ENCODE data around the gene NKIRAS2.

Gene NKIRAS2

DNA sequence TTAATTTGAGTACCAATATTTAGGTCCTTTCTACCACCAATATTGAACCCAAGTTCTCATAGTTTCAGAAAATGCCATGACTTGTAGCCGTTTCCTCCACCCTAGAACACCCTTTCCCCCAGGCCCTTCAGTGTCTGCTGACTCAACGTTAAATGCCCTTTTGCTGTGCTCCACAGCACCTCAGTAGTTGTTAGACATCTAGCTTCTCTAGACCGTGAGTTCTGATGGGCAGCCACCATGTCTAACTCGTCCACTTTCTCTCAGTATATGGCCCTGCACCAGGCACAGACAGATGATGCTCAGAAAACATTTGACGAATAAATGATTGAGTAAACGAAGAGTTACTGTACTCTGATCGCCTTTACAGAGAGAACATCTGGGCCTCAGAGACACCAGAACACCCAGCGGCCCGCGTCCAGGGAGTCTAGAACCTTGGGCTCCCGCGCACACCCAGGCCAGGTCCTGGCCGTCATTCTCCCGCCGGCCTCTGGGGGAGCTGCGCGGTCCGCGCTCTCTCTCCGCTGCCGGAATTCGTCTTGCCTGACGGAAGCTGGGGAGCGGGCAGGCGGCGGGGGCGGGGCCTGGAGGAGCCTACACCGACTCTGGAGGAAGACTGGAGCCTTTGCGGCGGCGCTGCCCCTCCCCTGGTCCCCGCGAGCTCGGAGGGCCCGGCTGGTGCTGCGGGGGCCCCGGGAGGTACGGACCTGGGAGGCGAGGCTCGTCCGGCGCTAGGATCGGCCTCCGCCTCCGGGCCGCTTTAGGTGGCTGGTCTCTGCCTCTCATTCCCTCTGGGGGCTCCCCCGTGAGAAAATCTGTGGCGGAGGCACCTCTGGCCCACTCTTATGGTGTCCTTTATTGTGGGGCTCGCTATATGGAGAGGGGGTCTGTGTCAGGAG lies at the start of gene NKIRAS2:
TSS of gene NKIRAS2 (plus strand) at position 582 of the 896 bp plus-strand sequence. CDS start 1,488 bp downstream, outside the sequence.
- DNase-seq (ENCODE audit: low read depth in 2 of 2) = peak; percentile 89 to 94

DNA sequence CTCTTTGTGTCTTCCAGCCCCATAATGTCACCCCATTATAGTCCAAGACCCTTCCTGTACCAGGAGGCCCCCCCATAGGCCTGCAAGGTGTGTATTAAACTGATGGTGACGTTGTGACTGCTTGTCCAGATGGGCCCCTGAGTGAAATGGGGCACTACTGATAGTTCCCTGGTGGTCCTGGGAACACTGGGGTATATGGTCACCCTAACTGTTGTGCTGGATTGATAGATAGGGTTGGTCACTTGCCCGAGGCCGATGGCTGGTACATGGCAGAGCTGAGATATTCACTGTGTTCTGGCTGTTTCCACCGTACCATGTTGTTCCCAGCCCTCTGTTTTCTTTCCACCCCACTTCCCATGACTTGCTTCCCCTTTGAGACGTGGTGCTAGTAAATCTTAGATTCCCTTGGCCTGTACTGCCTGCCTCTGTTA lies 49.0 kb upstream of the NKIRAS2 start:
- no peak for DNase-seq (ENCODE audit: low read depth in 2 of 2)

DNA sequence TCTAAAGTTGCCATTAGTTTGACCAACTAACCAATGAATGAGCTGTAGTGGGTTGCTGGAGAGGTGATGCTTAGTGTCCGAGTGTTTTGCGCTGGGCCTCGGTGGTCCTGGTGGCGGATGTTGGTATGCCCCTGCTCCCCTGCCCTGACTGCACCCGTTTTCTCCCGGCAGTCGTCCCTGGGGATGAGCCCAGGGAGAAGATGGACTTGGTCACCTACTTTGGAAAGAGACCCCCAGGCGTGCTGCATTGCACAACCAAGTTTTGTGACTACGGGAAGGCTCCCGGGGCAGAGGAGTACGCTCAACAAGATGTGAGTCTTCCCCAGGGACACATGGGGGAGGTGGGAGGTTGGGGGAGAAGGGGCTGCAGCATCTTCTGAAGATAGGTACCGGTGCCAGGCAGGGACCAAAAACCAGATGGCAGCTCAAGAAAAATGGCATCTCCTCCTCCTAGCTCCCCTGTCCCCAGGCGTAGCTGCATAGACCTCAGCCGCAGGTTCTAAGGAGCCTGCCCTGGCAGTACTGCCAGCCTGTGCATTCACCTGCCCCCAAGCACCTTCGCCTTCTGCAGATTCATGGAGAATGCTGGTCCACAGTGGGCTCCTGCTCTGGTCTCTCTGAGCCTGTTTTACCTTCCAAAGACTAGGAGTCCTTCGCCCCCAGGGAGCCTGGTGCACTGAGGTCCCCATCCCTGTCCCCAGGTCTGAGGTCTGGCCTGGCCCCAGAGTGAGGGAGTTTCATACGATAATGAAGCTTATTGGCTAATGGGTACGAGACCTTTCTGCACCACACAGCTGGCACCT lies 48.0 kb upstream of the NKIRAS2 start:
- DNase-seq (ENCODE audit: low read depth in 2 of 2) = no peak

DNA sequence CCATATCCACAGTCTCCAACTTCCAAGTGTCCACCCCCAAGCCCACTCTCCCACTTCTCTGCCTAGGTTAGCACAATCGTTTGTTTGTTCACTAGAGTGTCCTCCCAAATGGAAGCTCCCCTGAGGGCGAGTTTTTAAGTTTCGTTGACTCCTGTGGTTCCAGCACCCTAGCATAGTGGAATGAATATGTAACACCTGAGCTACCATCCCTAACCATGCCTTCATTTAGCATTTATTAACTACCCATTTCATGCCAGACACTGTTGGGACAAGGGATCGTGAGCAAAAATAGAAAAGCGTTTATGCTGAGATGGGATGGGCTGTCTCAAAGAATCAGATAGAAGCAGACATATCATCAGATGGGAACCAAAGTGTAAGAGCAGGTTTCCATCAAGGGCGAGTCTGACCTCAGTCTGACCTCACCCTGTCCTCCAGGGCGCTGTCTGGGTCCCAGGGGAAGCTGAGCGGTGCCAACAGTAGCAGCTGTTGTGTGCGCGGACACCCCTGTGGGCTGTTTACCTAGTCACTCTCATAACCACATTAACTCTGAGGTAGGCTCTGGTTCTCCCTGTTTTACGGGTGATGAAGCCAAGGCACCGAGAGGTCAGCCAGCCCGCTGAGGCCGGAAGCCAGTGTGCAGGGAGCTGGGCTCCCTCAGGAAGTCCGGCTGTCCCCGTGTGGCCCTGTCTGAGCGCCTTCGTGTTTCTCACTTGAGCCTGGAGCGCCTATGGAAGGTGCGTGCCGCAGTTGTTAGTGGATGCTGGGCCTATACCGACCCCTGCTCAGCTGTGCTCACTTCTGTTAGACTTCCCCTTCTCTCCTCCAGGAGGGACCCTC lies 47.1 kb upstream of the NKIRAS2 start:
- no peak for DNase-seq (ENCODE audit: low read depth in 2 of 2)

DNA sequence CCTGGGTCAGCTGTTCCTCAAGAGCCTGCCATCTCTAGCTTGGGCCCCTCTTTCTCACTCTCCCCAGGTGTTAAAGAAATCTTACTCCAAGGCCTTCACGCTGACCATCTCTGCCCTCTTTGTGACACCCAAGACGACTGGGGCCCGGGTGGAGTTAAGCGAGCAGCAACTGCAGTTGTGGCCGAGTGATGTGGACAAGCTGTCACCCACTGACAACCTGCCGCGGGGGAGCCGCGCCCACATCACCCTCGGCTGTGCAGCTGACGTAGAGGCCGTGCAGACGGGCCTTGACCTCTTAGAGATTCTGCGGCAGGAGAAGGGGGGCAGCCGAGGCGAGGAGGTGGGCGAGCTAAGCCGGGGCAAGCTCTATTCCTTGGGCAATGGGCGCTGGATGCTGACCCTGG lies 46.5 kb upstream of the NKIRAS2 start:
- no peak for DNase-seq (ENCODE audit: low read depth in 2 of 2)

DNA sequence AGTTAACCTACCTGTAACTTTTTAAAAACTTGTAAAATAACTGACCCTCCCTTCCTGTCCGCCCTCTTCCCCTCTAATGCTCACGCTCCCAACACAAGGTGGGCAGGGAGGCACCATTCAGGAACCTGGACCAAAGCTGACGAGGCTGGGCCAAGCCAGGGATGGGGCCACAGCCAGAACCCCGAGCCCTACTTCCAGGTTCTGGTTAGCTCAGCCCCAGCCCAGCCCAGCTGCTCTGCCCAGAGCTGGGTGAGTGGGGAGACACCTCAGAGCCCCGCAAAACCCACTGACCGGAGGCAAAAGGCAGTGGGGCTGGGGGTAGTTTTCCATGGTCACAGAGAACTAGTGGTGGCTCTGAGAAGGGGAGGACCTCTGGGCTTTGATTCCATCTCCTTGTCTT lies 45.9 kb upstream of the NKIRAS2 start:
- no peak for DNase-seq (ENCODE audit: low read depth in 2 of 2)

DNA sequence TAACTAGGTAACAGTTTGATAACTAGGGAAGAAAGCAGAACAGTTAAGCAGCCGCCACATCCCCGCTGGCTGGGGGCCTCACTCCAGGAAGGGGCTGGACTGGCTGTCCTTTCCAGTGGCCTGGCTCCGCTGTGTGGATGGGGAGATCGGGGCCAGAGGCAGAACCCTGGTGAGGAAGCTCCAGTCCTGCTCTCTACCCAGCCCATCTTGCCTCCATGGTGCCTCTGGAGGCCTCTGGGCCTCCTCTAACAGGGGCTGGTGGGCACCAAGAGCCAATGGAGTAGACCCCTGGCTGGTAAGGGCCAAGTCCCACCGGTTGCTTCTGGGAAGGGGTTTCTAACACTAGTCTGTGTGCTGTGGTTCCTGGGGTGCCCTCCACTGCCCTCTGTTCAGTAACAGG lies 45.2 kb upstream of the NKIRAS2 start:
- DNase-seq (ENCODE audit: low read depth in 2 of 2) = no peak

DNA sequence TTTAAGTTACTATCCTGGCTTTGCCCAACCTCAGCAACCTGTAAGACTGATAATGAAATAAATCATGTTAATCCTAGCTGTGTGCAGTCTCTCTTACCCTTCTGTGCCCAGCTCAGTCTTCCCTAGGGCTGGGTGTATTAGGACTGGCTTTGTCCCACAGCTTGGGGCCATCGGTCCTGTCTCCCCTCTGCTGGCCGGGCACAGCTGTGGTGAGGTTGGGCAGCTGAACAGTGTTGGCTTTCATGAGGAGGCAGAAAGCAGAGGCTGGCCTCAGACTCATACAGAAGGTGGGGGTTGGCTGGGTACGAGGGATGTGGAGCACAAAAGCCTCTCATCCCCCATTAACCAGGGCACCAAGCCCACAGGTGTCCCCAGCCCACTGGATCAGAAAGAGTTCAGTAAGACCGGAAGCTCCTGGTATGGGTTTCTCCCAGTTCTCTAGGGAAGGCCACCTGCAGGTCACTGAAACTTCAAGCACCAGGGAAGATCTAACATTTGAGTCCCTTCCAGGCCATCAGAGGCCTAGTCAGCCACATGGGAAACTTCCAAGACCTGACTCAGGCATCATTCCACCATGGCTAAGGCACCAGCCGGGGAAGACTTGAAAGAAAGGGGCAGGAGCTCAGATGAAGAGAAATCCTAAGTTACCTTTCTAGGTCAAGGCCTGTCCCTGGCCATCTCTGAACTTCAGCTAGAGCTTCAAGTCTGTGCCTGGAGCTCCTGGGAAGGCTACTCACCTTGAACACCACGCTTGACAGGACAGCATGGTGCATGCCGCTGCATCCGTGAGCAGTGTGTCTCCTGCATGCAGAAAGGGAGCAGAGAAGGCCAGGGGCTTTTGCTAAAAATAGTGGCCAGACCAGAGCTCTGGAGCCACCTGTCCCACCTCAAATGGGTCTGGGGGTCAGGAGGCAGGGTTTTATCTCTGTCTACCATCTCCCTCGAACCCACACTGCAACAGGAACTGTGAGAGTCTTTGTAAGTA lies 44.5 kb upstream of the NKIRAS2 start:
- no peak for DNase-seq (ENCODE audit: low read depth in 2 of 2)

DNA sequence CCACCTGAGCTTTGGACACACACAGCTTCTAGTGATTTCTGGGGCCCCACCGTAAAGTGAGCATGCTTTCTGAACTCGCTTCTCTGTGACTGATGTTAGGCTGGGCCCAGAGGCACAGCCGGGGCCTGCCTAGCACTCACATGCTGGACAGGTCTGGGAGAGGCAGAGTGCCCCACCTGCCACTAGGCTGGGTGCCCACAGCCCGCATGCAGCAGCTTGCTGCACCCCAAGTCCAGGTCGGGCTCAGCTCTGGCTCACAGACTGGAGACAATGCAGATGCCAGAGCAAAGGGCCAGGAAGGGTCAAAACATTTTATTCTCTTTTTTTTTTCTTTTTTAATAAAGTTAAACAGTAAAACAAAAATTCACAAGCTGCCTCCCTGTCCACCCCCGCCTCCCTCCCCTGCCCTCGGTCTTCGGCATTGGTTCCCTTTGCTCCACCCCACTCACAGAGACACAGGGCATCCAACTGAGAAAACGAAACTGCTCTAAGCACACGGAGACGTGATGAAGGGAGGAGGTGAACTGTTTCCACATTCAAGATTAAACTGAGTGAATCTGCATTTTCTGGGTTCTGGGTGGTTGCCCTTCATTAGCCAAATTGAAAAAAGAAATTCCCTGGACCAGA lies 43.6 kb upstream of the NKIRAS2 start:
- no peak for DNase-seq (ENCODE audit: low read depth in 2 of 2)

DNA sequence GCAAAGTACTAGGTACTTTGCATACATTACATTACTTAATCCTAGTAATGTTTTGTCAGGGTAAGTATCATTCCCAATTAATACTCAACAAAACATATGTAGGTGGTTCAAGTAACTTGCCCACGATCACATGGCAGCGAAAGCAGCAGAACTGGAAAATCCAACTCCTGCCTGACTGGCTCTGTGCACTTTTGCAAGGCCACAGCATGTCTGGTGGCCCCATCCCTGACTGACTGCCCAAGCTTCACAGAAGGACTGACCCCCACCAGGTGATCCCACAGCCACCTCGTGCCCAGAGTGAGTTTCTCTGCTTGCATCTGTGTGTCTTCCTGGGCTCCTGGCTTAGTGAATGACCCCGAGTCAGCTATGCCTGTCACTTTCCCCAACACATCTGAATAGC lies 41.9 kb upstream of the NKIRAS2 start:
- no peak for DNase-seq (ENCODE audit: low read depth in 2 of 2)

DNA sequence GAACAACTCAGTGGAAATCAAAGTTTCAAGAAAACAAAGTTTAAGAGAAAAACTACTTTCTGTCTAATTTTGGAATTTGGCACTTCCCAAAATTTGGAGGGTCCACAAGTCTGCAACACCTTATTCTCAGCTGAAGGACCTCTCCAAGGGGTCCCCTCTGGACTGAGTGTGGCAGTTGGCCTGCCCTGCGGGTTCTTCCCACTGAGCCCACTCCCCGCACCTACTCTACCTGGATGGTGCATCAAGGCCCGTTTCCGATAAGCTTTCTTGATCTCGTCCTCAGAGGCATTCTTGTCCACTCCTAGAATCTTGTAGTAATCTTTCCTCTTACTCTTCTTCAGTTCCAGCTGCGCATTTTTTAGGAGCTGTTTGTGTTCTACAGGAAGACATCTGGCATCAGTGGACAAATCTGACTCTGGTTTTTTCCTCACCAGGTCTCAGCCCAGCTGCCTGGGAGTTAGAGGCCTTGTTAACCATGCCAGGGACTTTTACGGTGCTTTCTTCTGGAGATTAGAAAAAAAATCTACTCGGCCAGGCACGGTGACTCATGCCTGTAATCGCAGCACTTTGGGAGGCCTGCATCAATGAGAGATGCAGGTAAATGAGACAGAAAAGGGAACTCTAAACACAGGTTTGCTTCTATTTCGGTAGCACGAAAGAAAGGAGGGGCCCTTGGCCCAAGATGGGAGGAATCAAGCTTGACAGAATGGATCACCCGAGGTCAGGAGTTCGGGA lies 37.7 kb upstream of the NKIRAS2 start:
- no peak for DNase-seq (ENCODE audit: low read depth in 2 of 2)

DNA sequence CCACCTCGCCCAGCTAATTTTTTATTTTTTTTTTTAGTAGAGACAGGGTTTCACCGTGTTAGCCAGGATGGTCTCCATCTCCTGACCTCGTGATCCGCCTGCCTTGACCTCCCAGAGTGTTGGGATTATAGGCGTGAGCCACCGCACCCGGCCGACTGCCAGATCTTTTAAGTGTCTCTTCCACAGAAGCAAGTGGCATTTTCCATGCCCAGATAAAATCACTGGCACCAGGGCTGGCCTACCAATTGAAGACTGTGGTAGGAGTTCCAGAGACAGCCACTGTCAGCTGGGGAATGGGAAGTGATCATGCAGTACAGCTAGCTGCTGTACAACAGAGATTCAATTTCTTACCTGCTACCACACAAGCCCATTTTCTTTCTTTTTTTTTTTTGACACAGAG lies 35.4 kb upstream of the NKIRAS2 start:
- DNase-seq (ENCODE audit: low read depth in 2 of 2) = no peak

DNA sequence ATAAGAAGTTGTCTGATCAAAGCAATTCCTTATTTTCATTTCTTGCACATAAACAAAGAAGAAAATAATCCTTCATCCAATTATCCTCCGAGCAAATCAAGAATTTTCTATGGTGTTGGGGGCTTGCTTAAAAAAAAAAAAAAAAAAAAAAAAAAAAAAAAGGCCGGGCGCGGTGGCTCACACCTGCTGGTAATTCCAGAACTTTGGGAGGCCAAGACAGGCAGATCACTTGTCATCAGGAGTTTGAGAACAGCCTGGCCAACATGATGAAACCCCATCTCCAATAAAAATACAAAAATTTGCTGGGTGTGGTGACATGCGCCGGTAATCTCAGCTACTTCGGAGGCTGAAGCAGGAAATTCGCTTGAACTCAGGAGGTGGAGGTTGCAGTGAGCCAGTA lies 34.0 kb upstream of the NKIRAS2 start:
- DNase-seq (ENCODE audit: low read depth in 2 of 2) = no peak

DNA sequence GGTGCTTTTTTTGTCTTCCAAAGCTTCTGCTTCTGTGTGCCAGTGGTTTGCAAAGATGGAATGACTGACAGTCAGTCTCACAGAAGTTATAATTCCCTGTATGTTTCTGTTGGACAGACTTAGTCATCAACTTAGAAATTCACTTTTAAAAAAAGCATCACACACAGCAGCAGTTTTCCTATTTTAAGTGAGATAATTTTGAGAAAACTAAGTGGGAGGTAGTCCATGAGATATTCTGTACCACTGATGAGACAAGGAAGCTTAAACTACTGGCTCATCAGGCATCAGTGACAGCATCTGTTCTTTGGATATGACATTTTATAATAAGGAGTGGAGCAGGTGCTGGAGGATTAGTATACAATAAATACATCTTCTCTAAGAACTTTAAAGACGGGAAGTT lies 33.3 kb upstream of the NKIRAS2 start:
- DNase-seq (ENCODE audit: low read depth in 2 of 2) = no peak

DNA sequence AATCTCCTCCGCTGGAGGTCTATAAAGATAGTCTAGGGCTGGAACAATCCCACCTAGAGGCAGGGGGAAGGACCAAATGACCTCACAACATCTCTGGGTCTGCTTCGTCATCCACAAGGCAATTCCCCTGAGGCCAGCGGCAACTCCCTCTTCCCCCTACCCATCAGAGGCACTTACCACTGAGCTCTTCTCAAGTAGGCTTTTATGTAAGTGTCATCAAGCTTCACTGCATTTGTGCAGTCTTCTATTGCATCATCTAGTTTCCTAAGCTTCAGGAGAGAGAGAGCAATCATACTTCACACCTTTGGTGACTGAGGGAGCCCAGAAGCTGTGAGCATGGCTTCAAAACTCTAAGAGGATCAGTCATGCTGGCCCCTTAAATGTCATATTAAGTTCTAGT lies 32.2 kb upstream of the NKIRAS2 start:
- no peak for DNase-seq (ENCODE audit: low read depth in 2 of 2)

DNA sequence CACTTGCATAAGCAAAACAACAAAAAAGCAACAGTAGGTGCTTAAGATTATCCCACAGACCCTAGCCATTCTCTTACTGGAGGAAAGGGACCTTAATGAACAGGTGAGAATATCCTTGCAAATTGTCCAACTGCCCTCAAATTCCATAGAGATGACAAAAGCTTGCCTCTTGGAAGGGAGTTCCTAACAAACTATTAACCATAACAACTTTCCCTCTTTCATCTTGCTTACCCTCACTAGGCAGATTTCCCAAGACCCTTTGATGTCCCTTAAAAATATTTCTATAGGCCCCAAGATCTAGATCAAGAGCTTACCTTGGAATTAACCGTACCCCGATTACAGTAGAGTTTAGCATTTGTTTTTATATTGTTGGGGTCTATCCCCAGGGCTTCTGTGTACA lies 31.5 kb upstream of the NKIRAS2 start:
- DNase-seq (ENCODE audit: low read depth in 2 of 2) = no peak

DNA sequence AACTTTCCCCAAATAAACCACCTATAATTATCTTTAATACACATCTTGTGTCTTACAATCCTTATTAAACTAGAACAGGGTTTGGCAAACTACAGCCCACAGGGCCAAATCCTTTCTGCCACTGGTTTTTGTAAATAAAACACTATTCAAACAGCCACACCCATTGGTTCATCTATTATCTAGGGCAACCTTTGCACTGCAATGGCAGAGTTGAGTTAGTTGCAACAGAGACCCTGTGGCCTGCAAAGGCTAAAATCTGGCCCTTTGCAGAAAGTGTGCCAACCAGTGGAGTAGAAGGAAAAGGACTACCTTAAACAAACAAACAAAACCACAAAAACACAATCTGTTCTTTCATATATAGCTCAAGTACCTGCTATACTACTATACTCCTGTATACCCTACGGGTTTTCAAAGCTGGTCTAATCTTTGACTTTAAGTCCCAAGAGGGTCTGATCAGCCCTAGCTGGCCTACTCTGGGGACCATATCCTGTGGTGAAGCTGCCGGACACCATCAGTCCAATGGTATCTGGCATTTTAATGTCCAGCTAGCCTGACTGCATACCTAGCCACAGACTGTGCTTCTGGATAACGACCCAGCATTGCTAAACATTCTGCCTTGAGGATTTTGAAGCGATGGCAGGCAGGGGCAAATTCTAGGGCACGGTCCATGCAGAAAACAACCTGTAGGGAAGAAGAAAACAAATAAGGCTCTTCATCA lies 30.0 kb upstream of the NKIRAS2 start:
- no peak for DNase-seq (ENCODE audit: low read depth in 2 of 2)

DNA sequence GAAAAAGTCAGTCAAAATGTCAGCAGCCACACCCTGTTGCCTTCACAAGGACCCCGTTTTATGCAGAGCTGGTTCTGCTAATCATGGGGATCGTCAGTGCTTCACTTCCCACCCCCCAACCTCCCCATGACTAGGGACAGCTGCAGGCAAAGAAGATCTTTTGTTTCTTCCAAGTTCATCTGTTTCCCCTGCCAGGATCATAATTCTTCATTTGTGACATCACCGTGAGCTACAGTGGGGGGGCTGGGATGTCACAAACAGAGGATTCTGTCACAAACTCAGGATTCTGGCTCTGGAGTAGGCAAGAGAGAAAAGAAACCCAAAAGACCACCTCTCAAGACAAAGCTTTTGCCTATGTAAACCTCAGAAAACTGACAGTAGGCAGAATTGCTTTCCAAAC lies 27.3 kb upstream of the NKIRAS2 start:
- no peak for DNase-seq (ENCODE audit: low read depth in 2 of 2)

DNA sequence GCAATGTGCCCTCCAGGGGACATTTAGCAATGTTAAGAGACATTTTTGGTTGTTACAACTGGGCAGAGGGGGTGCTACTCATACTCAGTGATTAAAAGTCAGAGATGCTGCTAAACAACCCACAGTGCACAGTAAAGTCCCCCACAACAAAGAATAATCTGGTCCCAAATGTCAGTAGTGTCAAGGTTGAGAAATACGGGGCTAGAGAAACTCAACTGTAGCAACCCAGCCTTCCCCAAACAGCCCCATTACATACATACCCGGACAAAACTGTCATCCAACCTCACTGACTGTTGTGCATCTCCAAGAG lies 23.1 kb upstream of the NKIRAS2 start:
- no peak for DNase-seq (ENCODE audit: low read depth in 2 of 2)

Measured in stimulated activated CD4-positive, alpha-beta T cell treated with anti-CD3 and anti-CD28 coated beads, Interleukin-1b, Interleukin-23, amount 100 ng/mL, for 4 hours (primary cell).